ENCODE results near the gene SDE2. TPM values are rescaled to one million over a fixed set of nuclear protein-coding genes. Genes with fewer than 3 reads are reported as not detected.

The SDE2 gene
- total and polyA plus RNA-seq, 2 of the 8 experiments (the other 6 are each of a cell fraction or from before 2014, with no cell fraction given): 8.5 to 16.7 TPM

- TF ChIP-seq, protein P1, sequence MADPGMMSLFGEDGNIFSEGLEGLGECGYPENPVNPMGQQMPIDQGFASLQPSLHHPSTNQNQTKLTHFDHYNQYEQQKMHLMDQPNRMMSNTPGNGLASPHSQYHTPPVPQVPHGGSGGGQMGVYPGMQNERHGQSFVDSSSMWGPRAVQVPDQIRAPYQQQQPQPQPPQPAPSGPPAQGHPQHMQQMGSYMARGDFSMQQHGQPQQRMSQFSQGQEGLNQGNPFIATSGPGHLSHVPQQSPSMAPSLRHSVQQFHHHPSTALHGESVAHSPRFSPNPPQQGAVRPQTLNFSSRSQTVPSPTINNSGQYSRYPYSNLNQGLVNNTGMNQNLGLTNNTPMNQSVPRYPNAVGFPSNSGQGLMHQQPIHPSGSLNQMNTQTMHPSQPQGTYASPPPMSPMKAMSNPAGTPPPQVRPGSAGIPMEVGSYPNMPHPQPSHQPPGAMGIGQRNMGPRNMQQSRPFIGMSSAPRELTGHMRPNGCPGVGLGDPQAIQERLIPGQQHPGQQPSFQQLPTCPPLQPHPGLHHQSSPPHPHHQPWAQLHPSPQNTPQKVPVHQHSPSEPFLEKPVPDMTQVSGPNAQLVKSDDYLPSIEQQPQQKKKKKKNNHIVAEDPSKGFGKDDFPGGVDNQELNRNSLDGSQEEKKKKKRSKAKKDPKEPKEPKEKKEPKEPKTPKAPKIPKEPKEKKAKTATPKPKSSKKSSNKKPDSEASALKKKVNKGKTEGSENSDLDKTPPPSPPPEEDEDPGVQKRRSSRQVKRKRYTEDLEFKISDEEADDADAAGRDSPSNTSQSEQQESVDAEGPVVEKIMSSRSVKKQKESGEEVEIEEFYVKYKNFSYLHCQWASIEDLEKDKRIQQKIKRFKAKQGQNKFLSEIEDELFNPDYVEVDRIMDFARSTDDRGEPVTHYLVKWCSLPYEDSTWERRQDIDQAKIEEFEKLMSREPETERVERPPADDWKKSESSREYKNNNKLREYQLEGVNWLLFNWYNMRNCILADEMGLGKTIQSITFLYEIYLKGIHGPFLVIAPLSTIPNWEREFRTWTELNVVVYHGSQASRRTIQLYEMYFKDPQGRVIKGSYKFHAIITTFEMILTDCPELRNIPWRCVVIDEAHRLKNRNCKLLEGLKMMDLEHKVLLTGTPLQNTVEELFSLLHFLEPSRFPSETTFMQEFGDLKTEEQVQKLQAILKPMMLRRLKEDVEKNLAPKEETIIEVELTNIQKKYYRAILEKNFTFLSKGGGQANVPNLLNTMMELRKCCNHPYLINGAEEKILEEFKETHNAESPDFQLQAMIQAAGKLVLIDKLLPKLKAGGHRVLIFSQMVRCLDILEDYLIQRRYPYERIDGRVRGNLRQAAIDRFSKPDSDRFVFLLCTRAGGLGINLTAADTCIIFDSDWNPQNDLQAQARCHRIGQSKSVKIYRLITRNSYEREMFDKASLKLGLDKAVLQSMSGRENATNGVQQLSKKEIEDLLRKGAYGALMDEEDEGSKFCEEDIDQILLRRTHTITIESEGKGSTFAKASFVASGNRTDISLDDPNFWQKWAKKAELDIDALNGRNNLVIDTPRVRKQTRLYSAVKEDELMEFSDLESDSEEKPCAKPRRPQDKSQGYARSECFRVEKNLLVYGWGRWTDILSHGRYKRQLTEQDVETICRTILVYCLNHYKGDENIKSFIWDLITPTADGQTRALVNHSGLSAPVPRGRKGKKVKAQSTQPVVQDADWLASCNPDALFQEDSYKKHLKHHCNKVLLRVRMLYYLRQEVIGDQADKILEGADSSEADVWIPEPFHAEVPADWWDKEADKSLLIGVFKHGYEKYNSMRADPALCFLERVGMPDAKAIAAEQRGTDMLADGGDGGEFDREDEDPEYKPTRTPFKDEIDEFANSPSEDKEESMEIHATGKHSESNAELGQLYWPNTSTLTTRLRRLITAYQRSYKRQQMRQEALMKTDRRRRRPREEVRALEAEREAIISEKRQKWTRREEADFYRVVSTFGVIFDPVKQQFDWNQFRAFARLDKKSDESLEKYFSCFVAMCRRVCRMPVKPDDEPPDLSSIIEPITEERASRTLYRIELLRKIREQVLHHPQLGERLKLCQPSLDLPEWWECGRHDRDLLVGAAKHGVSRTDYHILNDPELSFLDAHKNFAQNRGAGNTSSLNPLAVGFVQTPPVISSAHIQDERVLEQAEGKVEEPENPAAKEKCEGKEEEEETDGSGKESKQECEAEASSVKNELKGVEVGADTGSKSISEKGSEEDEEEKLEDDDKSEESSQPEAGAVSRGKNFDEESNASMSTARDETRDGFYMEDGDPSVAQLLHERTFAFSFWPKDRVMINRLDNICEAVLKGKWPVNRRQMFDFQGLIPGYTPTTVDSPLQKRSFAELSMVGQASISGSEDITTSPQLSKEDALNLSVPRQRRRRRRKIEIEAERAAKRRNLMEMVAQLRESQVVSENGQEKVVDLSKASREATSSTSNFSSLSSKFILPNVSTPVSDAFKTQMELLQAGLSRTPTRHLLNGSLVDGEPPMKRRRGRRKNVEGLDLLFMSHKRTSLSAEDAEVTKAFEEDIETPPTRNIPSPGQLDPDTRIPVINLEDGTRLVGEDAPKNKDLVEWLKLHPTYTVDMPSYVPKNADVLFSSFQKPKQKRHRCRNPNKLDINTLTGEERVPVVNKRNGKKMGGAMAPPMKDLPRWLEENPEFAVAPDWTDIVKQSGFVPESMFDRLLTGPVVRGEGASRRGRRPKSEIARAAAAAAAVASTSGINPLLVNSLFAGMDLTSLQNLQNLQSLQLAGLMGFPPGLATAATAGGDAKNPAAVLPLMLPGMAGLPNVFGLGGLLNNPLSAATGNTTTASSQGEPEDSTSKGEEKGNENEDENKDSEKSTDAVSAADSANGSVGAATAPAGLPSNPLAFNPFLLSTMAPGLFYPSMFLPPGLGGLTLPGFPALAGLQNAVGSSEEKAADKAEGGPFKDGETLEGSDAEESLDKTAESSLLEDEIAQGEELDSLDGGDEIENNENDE (IDR thresholded peaks at IDR 0.05; ENCODE audit: insufficient replicate concordance, low read length): no peak
- TF ChIP-seq EZH2 (IDR thresholded peaks at IDR 0.05; ENCODE audit: low read depth, low read length, severe bottlenecking): no peak
- TF ChIP-seq ATF3 (IDR thresholded peaks at IDR 0.05; ENCODE audit: insufficient read depth, low read depth, low read length): no peak
- TF ChIP-seq POLR2AphosphoS5 (IDR thresholded peaks at IDR 0.05; ENCODE audit: low read depth, low read length): no peak
- no peak for TF ChIP-seq NRF1 (IDR thresholded peaks at IDR 0.05; ENCODE audit: low read depth, low read length)
- TF ChIP-seq, protein P2, sequence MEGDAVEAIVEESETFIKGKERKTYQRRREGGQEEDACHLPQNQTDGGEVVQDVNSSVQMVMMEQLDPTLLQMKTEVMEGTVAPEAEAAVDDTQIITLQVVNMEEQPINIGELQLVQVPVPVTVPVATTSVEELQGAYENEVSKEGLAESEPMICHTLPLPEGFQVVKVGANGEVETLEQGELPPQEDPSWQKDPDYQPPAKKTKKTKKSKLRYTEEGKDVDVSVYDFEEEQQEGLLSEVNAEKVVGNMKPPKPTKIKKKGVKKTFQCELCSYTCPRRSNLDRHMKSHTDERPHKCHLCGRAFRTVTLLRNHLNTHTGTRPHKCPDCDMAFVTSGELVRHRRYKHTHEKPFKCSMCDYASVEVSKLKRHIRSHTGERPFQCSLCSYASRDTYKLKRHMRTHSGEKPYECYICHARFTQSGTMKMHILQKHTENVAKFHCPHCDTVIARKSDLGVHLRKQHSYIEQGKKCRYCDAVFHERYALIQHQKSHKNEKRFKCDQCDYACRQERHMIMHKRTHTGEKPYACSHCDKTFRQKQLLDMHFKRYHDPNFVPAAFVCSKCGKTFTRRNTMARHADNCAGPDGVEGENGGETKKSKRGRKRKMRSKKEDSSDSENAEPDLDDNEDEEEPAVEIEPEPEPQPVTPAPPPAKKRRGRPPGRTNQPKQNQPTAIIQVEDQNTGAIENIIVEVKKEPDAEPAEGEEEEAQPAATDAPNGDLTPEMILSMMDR (IDR thresholded peaks at IDR 0.05; ENCODE audit: control extremely low read depth in 1 of 3, insufficient read depth in 1 of 3, low read depth in 1 of 3, low read length in 3 of 3): no peak
- no peak for TF ChIP-seq SIN3A (conservative IDR thresholded peaks at IDR 0.05 in 1 of 2, IDR thresholded peaks at IDR 0.05 in 1 of 2; ENCODE audit: low read depth in 1 of 2, low read length in 2 of 2)
- TF ChIP-seq TCF12 (IDR thresholded peaks at IDR 0.05; ENCODE audit: low read depth, low read length): no peak
Observed at GRCh38 chr1:225943582-225943981, 55.6 kb downstream of the SDE2 start (continued).

All from H1 (cell line).